Thoracic aorta (tissue), 2 donors: ENCODE data around the gene PHTF1. TPM values are rescaled to one million over a fixed set of nuclear protein-coding genes. Genes with fewer than 3 reads are reported as not detected.

Experiments used
- ATAC-seq: fragments of 150-250 bp; one replicate; pipeline ENCODE4 v1.8.0; 2017; ENCODE audit warnings: low read depth; ENCODE audit not compliant: insufficient number of reproducible peaks, low FRiP score
- DNase-seq: peaks from one replicate; pipeline ENCODE4 v3.0.0-alpha.2; 2020; ENCODE audit warnings: low spot score
- H3K27ac ChIP-seq, 2 donors: fragments of 200-600 bp; sonication (generic); 1 replicate in 1 of 2; 2 replicates in 1 of 2; pipeline ENCODE4 v1.5.1; 2016; ENCODE audit warnings: mild to moderate bottlenecking in 2 of 2, moderate library complexity in 2 of 2
- H3K27me3 ChIP-seq: fragments of 200-600 bp; sonication (generic); replicated peaks from 2 replicates; pipeline ENCODE4 v1.6.0; 2016; ENCODE audit warnings: mild to moderate bottlenecking; ENCODE audit not compliant: insufficient read depth
- H3K36me3 ChIP-seq: fragments of 200-600 bp; sonication (generic); one replicate; pipeline ENCODE4 v1.5.1; 2016
- H3K4me1 ChIP-seq, 2 donors: fragments of 200-600 bp; sonication (generic); 1 replicate in 1 of 2; 2 replicates in 1 of 2; pipeline versions ENCODE4 v1.5.1 to v1.6.0; 2016; ENCODE audit warnings: low read depth in 2 of 2, mild to moderate bottlenecking in 1 of 2; ENCODE audit not compliant: control insufficient read depth in 1 of 2
- H3K4me3 ChIP-seq: fragments of 200-600 bp; sonication (generic); 2 replicates; pipeline ENCODE4 v1.5.1; 2016; ENCODE audit warnings: mild to moderate bottlenecking
- H3K9me3 ChIP-seq: fragments of 200-600 bp; sonication (generic); 2 replicates; pipeline ENCODE4 v1.5.1; 2016
- CTCF ChIP-seq: fragments of 200-600 bp; sonication (generic); IDR thresholded peaks from one replicate; pipeline ENCODE4 v1.5.1; 2019; ENCODE audit warnings: antibody characterized with exemption
- total RNA-seq, 2 donors: library from RNA; depleted of rRNA; stranded (reverse); fragments of >200 nt; gene quantifications; one replicate each; pipeline versions ENCODE4 v1.1.0 to v1.2.3, GENCODE V29; 2016

PHTF1 gene
- total RNA-seq, 2 donors from 2014 or later = 21.2 to 21.3 TPM

GRCh38 chr1:113663165-113663951, 95.9 kb downstream of the PHTF1 start:
- no peak for TF ChIP-seq CTCF
- no peak overlapping the region for H3K4me3 ChIP-seq
- no peak overlapping the region for H3K27ac ChIP-seq
- ATAC-seq (no peak), DNase-seq (no peak)
- H3K4me1 ChIP-seq = no peaks in the 10 kb centered on the region
- H3K27me3 ChIP-seq = no peaks in the 10 kb centered on the region
- H3K9me3 ChIP-seq = no peaks in the 10 kb centered on the region
- H3K36me3 ChIP-seq = no peaks in the 10 kb centered on the region

GRCh38 chr1:113662101-113662500, 97.2 kb downstream of the PHTF1 start:
- ATAC-seq = no peak
- Histone ChIP-seq H3K27ac (no peak overlapping the region), H3K4me1 (no peaks in the 10 kb centered on the region), H3K9me3 (no peaks in the 10 kb centered on the region), H3K27me3 (no peaks in the 10 kb centered on the region), H3K4me3 (no peak overlapping the region), H3K36me3 (no peaks in the 10 kb centered on the region)
- TF ChIP-seq CTCF = no peak
- no peak for DNase-seq

- Histone ChIP-seq H3K9me3 (no peaks in the 10 kb centered on the region), H3K4me1 (no peaks in the 10 kb centered on the region), H3K27ac (no peak overlapping the region), H3K27me3 (no peaks in the 10 kb centered on the region), H3K36me3 (no peaks in the 10 kb centered on the region), H3K4me3 (no peak overlapping the region)
- ATAC-seq = no peak
- no peak for TF ChIP-seq CTCF
- DNase-seq = no peak
These were observed 99.2 kb downstream of the PHTF1 start for GRCh38 chr1:113660088-113660487.

GRCh38 chr1:113659556-113659955, 99.7 kb downstream of the PHTF1 start:
- no peak for ATAC-seq
- no peaks in the 10 kb centered on the region for H3K27me3 ChIP-seq
- DNase-seq = no peak
- H3K4me3 ChIP-seq = no peak overlapping the region
- no peak for TF ChIP-seq CTCF
- H3K27ac ChIP-seq = no peak overlapping the region
- no peaks in the 10 kb centered on the region for H3K4me1 ChIP-seq
- no peaks in the 10 kb centered on the region for H3K9me3 ChIP-seq
- no peaks in the 10 kb centered on the region for H3K36me3 ChIP-seq

- Histone ChIP-seq H3K9me3 (no peaks in the 10 kb centered on the region), H3K4me3 (no peak overlapping the region), H3K36me3 (no peaks in the 10 kb centered on the region), H3K27me3 (no peaks in the 10 kb centered on the region), H3K4me1 (no peaks in the 10 kb centered on the region), H3K27ac (no peak overlapping the region)
- DNase-seq (no peak), ATAC-seq (no peak)
- TF ChIP-seq CTCF = no peak
These were observed 100.3 kb downstream of the PHTF1 start for GRCh38 chr1:113659035-113659434.
